GM12878 (cell line): ENCODE results near the gene IRGM. TPM values are rescaled to one million over a fixed set of nuclear protein-coding genes. Genes with fewer than 3 reads are reported as not detected.

Experiments
- ATAC-seq: fragments of 200-7000 bp; cut with Tn5 transposase; 3 replicates; pipeline ENCODE4 v1.9.1; 2020; ENCODE audit warnings: mild to moderate bottlenecking, moderate library complexity
- BruUV-seq: library from RNA; stranded (reverse); fragments of 400-500 nt; replicated peaks from 2 replicates; lab custom pipeline; 2021; lab: Mats Ljungman, UMichigan
- CTCF ChIA-PET: fragments of 300-600 bp; sonication (Branson Sonifier 250); formaldehyde crosslinking; extraction: SDS; loops from one replicate; lab custom pipeline; 2021; ENCODE audit warnings: inconsistent platforms; lab: Yijun Ruan, JAX
- POLR2A ChIA-PET: fragments of 350-600 bp; formaldehyde crosslinking; extraction: SDS; loops from one replicate; lab custom pipeline; 2021; ENCODE audit warnings: inconsistent platforms; lab: Charles Lee
- RAD21 ChIA-PET: fragments of 300-600 bp; sonication (Branson Sonifier 250); formaldehyde crosslinking; loops from one replicate; lab custom pipeline; 2023; ENCODE audit warnings: antibody characterized with exemption; ENCODE audit not compliant: unreplicated experiment; lab: Charles Lee
- SMC1A ChIA-PET: fragments of 300-600 bp; sonication (Branson Sonifier 250); formaldehyde crosslinking; loops from one replicate; lab custom pipeline; 2023; ENCODE audit not compliant: unreplicated experiment, uncharacterized antibody; lab: Charles Lee
- DNase-seq: peaks from one replicate; pipeline ENCODE4 v3.0.0-alpha.2; 2011; ENCODE audit warnings: low read depth, low spot score
- FAIRE-seq: peaks from 3 replicates; lab custom pipeline; 2011; peaks lifted over from hg19 to GRCh38; lab: Jason Lieb, UNC
- H2AFZ ChIP-seq: 2 replicates; pipeline ENCODE4 v1.6.0; 2011; ENCODE audit warnings: low read depth, low read length, control low read depth; ENCODE audit not compliant: control insufficient read depth
- H3K27ac ChIP-seq: 2 replicates; pipeline ENCODE4 v1.5.1; 2011; ENCODE audit warnings: control low read depth; ENCODE audit not compliant: control insufficient read depth, insufficient read depth
- H3K27me3 ChIP-seq, 2 experiments: replicated peaks in 1 of 2; 2 replicates each; pipeline versions ENCODE4 v1.6.0 to v1.6.1; 2011; ENCODE audit warnings: low read length in 1 of 2; ENCODE audit not compliant: control insufficient read depth in 2 of 2, insufficient read depth in 2 of 2
- H3K36me3 ChIP-seq, 2 experiments: 2 replicates each; pipeline ENCODE4 v1.5.1; 2011; ENCODE audit warnings: low read length in 1 of 2; ENCODE audit not compliant: control insufficient read depth in 2 of 2, insufficient read depth in 2 of 2
- H3K4me1 ChIP-seq: 2 replicates; pipeline ENCODE4 v1.6.1; 2011; ENCODE audit warnings: mild to moderate bottlenecking, low read length, moderate library complexity, mixed read lengths; ENCODE audit not compliant: control insufficient read depth, insufficient read depth
- H3K4me2 ChIP-seq: 2 replicates; pipeline ENCODE4 v1.6.0; 2011; ENCODE audit warnings: control low read depth; ENCODE audit not compliant: control insufficient read depth, insufficient read depth
- H3K4me3 ChIP-seq: fragments of 200-600 bp; sonication (generic); 2 replicates; pipeline ENCODE4 v1.5.1; 2016
- H3K79me2 ChIP-seq: 2 replicates; pipeline ENCODE4 v1.6.0; 2011; ENCODE audit warnings: low read length; ENCODE audit not compliant: control insufficient read depth, insufficient read depth
- H3K9ac ChIP-seq: 2 replicates; pipeline ENCODE4 v1.8.0; 2011; ENCODE audit warnings: low read length, control low read depth, mixed read lengths; ENCODE audit not compliant: control insufficient read depth, insufficient read depth
- H3K9me3 ChIP-seq: replicated peaks from 3 replicates; pipeline ENCODE4 v1.5.1; 2011; ENCODE audit warnings: mild to moderate bottlenecking, low read length; ENCODE audit not compliant: control insufficient read depth, insufficient read depth
- H4K20me1 ChIP-seq: 2 replicates; pipeline ENCODE4 v1.6.0; 2011; ENCODE audit not compliant: control insufficient read depth, insufficient read depth
- CHD4 ChIP-seq: fragments of 200-600 bp; sonication (generic); IDR thresholded peaks from 2 replicates; pipeline ENCODE4 v1.6.1; 2016; ENCODE audit warnings: mild to moderate bottlenecking
- CREB1 ChIP-seq: IDR thresholded peaks from 2 replicates; pipeline ENCODE4 v1.6.1; 2012; ENCODE audit warnings: low read depth, mild to moderate bottlenecking, inconsistent platforms
- FOXM1 ChIP-seq: IDR thresholded peaks from 2 replicates; pipeline ENCODE4 v1.6.1; 2012; ENCODE audit warnings: low read depth, mild to moderate bottlenecking, inconsistent platforms, low read length, moderate library complexity
- HCFC1 ChIP-seq: fragments of 150-350 bp; IDR thresholded peaks from 2 replicates; pipeline ENCODE4 v1.6.1; 2014; ENCODE audit warnings: low read length
- IKZF2 ChIP-seq, 2 experiments: fragments of 450-650 bp; IDR thresholded peaks; 2 replicates each; pipeline ENCODE4 v1.6.1; 2017; ENCODE audit warnings: mild to moderate bottlenecking in 2 of 2, moderate library complexity in 2 of 2
- JUNB ChIP-seq: IDR thresholded peaks from 2 replicates; pipeline ENCODE4 v1.6.1; 2016; ENCODE audit warnings: antibody characterized with exemption, mild to moderate bottlenecking
- MTA2 ChIP-seq: fragments of 450-650 bp; IDR thresholded peaks from 2 replicates; pipeline ENCODE4 v1.6.1; 2016; ENCODE audit warnings: low read depth, mild to moderate bottlenecking, moderate library complexity
- NFIC ChIP-seq: IDR thresholded peaks from 2 replicates; pipeline ENCODE4 v1.6.1; 2012; ENCODE audit warnings: low read depth, mild to moderate bottlenecking, inconsistent platforms, low read length, moderate library complexity
- PAX5 ChIP-seq: IDR thresholded peaks from 2 replicates; pipeline ENCODE4 v1.6.1; 2011; ENCODE audit warnings: low read depth, low read length, borderline replicate concordance
- POLR2AphosphoS2 ChIP-seq: IDR thresholded peaks from 2 replicates; pipeline ENCODE4 v1.6.1; 2011; ENCODE audit warnings: low read depth, mild to moderate bottlenecking, low read length, improper control_type of control experiment, moderate library complexity
- POU2F2 ChIP-seq: IDR thresholded peaks from 3 replicates; pipeline ENCODE4 v1.6.1; 2011; ENCODE audit warnings: low read depth, mild to moderate bottlenecking, low read length, borderline replicate concordance
- RCOR1 ChIP-seq: conservative IDR thresholded peaks from 2 replicates; pipeline ENCODE4 v1.6.1; 2012; ENCODE audit warnings: low read depth, low read length, improper control_type of control experiment
- TARDBP ChIP-seq: IDR thresholded peaks from 2 replicates; pipeline ENCODE4 v1.6.1; 2016; ENCODE audit warnings: borderline replicate concordance
- YY1 ChIP-seq: IDR thresholded peaks from 2 replicates; pipeline ENCODE4 v1.6.1; 2011; ENCODE audit warnings: low read depth, mild to moderate bottlenecking, low read length
- ZNF207 ChIP-seq: fragments of 450-650 bp; IDR thresholded peaks from 2 replicates; pipeline ENCODE4 v1.6.1; 2014; ENCODE audit warnings: antibody characterized with exemption, mild to moderate bottlenecking, borderline replicate concordance
- WGBS: methylation state at CpG from one replicate; pipeline ENCODE4 v1.1.6; 2016; ENCODE audit warnings: low lambda C conversion rate; ENCODE audit not compliant: insufficient replicate concordance, insufficient coverage; ENCODE audit errors: missing lambda C conversion rate; 5-methylcytosine and 5-hydroxymethylcytosine counted together
- in situ Hi-C: fragments of 300-500 bp; cut with MboI; formaldehyde crosslinking; loops from 9 replicates; pipeline ENCODE4 v1.14.3; 2018; ENCODE audit warnings: mixed read lengths
- intact Hi-C: fragments of 100-400 bp; cut with micrococcal nuclease; formaldehyde crosslinking; loops from one replicate; pipeline ENCODE4 v1.14.2; 2022; ENCODE audit not compliant: unreplicated experiment
- polyA plus RNA-seq, 11 experiments: library from polyadenylated mRNA; depleted of rRNA in 4 of 11; unstranded in 6 of 11; stranded (reverse) in 5 of 11; fragments of >200 nt; fragmentation: Nextera tagmentation in 4 of 11; fragmentation: Illumina TruSeq in 1 of 11; extraction: Ambion mirVana in 4 of 11; extraction: Trizol in 1 of 11; gene quantifications; 1 replicate in 1 of 11; 2 replicates in 10 of 11; pipeline versions ENCODE4 v1.2.1 to v1.2.3, GENCODE V29; 2011 to 2016; ENCODE audit warnings: inconsistent platforms in 2 of 11, missing spikeins in 2 of 11, low read depth in 1 of 11
- total RNA-seq, 4 experiments: library from RNA; depleted of rRNA in 3 of 4; stranded (reverse); fragments of >200 nt in 3 of 4; fragmentation: Illumina TruSeq in 1 of 4; extraction: Trizol in 1 of 4; gene quantifications; 2 replicates each; pipeline versions ENCODE4 v1.2.1 to v1.2.3, GENCODE V29; 2013 to 2021
- TF ChIP-seq, protein P1 (sequence below): IDR thresholded peaks from 2 replicates; pipeline ENCODE4 v1.6.1; 2012; ENCODE audit warnings: low read length, inconsistent platforms
- TF ChIP-seq, protein P2 (sequence below): fragments of 450-650 bp; formaldehyde crosslinking; IDR thresholded peaks from 2 replicates; pipeline ENCODE4 v1.4.0; 2022; ENCODE audit warnings: mild to moderate bottlenecking, moderate library complexity
- TF ChIP-seq, protein P3 (sequence below): IDR thresholded peaks from 2 replicates; pipeline ENCODE4 v1.6.1; 2012; ENCODE audit warnings: low read depth, low read length, improper control_type of control experiment
- TF ChIP-seq, protein P4 (sequence below): IDR thresholded peaks from 2 replicates; pipeline ENCODE4 v1.6.1; 2011; ENCODE audit warnings: borderline replicate concordance, low read depth, mild to moderate bottlenecking, moderate library complexity, low read length; ENCODE audit not compliant: insufficient read depth, poor library complexity, severe bottlenecking

The IRGM gene
- total and polyA plus RNA-seq, 10 of the 15 experiments (the other 5 are each of a cell fraction or from before 2014, with no cell fraction given): 0.11 to 0.38 (median 0.27) TPM; not detected in 2

DNA sequence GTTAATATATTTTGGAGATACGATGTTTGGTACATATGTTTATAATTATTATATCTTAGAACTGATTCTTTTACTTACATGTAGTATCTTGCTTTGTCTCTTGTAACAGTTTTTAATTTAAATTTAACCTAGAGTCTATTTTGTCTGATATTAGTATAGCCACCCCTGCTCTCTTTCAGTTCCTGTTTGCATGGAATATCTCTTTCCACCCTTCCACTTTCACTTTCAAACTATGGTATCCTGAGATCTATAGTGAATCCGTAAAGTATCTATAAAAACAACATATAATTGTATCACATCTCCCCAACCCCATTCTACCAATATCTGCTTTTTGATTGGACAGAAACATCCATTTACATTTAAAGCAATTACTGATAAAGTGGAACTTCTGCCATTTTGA is 7.2 kb downstream of the IRGM start:
- Histone ChIP-seq H4K20me1 (no peaks in the 10 kb centered on the region), H3K4me3 (no peak overlapping the region), H3K9me3 (no peaks in the 10 kb centered on the region), H3K27ac (no peak overlapping the region), H3K79me2 (no peaks in the 10 kb centered on the region), H3K4me1 (no peaks in the 10 kb centered on the region; the same call in 1 of the 2 replicates), H3K36me3 (no peaks in the 10 kb centered on the region), H3K4me2 (no peak overlapping the region), H3K27me3 (no peaks in the 10 kb centered on the region), H2AFZ (peak overlapping the region; percentile 37; the same call in 1 of the 2 replicates), H3K9ac (no peak overlapping the region)
- in situ Hi-C loops (no loop called here), intact Hi-C loops (no loop called here)
- 50% methylated on average over 2 of the region's 2 CpGs for WGBS
- no peak for FAIRE-seq
- ChIA-PET RAD21 (no interaction called here), POLR2A (no interaction called here), CTCF (interaction anchor here (1.6 to 3.4 kb wide), 3 partner anchors 153 to 293 kb away, joined by 4 to 24 read pairs (median 6); partner anchors contain the start of gene RBM22), SMC1A (interaction anchor here (1.2 to 1.4 kb wide), 2 partner anchors 48 to 52 kb away, joined by 3 read pairs; no protein-coding TSS in a partner anchor)
- DNase-seq: no peak
- peak; percentile 80 for ATAC-seq
- BruUV-seq: no TSS peak
- TF ChIP-seq, protein P1, sequence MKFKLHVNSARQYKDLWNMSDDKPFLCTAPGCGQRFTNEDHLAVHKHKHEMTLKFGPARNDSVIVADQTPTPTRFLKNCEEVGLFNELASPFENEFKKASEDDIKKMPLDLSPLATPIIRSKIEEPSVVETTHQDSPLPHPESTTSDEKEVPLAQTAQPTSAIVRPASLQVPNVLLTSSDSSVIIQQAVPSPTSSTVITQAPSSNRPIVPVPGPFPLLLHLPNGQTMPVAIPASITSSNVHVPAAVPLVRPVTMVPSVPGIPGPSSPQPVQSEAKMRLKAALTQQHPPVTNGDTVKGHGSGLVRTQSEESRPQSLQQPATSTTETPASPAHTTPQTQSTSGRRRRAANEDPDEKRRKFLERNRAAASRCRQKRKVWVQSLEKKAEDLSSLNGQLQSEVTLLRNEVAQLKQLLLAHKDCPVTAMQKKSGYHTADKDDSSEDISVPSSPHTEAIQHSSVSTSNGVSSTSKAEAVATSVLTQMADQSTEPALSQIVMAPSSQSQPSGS: no peak
- TF ChIP-seq FOXM1 (no peak), IKZF2 (IDR thresholded peaks at IDR 0.05) (peak in 1 of 2 experiments; percentile 55; a peak in 2 of 4 replicates), RCOR1 (no peak), MTA2 (peak; percentile 10; the same call in 1 of the 2 replicates), NFIC (peak; percentile 22; the same call in 1 of the 2 replicates), HCFC1 (no peak), TARDBP (no peak), PAX5 (no peak), YY1 (no peak), JUNB (peak; percentile 14; the same call in 1 of the 2 replicates), POLR2AphosphoS2 (no peak), CHD4 (no peak), POU2F2 (no peak), CREB1 (no peak), ZNF207 (no peak)
- TF ChIP-seq, protein P2, sequence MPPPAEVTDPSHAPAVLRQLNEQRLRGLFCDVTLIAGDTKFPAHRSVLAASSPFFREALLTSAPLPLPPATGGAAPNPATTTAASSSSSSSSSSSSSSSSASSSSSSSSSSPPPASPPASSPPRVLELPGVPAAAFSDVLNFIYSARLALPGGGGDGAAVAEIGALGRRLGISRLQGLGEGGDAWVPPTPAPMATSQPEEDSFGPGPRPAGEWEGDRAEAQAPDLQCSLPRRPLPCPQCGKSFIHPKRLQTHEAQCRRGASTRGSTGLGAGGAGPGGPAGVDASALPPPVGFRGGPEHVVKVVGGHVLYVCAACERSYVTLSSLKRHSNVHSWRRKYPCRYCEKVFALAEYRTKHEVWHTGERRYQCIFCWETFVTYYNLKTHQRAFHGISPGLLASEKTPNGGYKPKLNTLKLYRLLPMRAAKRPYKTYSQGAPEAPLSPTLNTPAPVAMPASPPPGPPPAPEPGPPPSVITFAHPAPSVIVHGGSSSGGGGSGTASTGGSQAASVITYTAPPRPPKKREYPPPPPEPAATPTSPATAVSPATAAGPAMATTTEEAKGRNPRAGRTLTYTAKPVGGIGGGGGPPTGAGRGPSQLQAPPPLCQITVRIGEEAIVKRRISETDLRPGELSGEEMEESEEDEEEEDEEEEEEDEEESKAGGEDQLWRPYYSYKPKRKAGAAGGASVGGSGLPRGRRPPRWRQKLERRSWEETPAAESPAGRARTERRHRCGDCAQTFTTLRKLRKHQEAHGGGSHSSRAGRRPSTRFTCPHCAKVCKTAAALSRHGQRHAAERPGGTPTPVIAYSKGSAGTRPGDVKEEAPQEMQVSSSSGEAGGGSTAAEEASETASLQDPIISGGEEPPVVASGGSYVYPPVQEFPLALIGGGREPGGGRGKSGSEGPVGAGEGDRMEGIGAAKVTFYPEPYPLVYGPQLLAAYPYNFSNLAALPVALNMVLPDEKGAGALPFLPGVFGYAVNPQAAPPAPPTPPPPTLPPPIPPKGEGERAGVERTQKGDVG: no peak
- TF ChIP-seq, protein P3, sequence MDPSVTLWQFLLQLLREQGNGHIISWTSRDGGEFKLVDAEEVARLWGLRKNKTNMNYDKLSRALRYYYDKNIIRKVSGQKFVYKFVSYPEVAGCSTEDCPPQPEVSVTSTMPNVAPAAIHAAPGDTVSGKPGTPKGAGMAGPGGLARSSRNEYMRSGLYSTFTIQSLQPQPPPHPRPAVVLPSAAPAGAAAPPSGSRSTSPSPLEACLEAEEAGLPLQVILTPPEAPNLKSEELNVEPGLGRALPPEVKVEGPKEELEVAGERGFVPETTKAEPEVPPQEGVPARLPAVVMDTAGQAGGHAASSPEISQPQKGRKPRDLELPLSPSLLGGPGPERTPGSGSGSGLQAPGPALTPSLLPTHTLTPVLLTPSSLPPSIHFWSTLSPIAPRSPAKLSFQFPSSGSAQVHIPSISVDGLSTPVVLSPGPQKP: no peak
- TF ChIP-seq, protein P4, sequence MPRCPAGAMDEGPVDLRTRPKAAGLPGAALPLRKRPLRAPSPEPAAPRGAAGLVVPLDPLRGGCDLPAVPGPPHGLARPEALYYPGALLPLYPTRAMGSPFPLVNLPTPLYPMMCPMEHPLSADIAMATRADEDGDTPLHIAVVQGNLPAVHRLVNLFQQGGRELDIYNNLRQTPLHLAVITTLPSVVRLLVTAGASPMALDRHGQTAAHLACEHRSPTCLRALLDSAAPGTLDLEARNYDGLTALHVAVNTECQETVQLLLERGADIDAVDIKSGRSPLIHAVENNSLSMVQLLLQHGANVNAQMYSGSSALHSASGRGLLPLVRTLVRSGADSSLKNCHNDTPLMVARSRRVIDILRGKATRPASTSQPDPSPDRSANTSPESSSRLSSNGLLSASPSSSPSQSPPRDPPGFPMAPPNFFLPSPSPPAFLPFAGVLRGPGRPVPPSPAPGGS: no peak
